Stimulated activated effector memory CD8-positive, alpha-beta T cell treated with anti-CD3 and anti-CD28 coated beads, Interleukin-12 subunit alpha, Interleukin-12 subunit beta, amount 100 ng/mL, for 72 hours (primary cell): Measurements from ENCODE around the gene COL1A1.

Experiments used
- ATAC-seq: fragments of 150-1000 bp; cut with Tn5 transposase; 2 replicates; pipeline ENCODE4 v1.10.0; 2021
- DNase-seq, 2 donors: peaks; one replicate each; pipeline ENCODE4 v3.0.0; 2021 to 2022; ENCODE audit warnings: low spot score in 2 of 2
- H3K27ac Mint-ChIP-seq: one replicate; pipeline ENCODE4 v1.8.0; 2022; ENCODE audit warnings: mild to moderate bottlenecking, mixed read lengths
- H3K36me3 Mint-ChIP-seq: one replicate; pipeline ENCODE4 v1.8.0; 2022; ENCODE audit warnings: mild to moderate bottlenecking, mixed read lengths
- H3K4me1 Mint-ChIP-seq: one replicate; pipeline ENCODE4 v1.8.0; 2022; ENCODE audit warnings: mixed read lengths
- H3K4me3 Mint-ChIP-seq: one replicate; pipeline ENCODE4 v1.8.0; 2022; ENCODE audit warnings: mild to moderate bottlenecking, mixed read lengths
- H3K9me3 Mint-ChIP-seq: one replicate; pipeline ENCODE4 v1.8.0; 2022; ENCODE audit warnings: mixed read lengths

The COL1A1 gene

DNA sequence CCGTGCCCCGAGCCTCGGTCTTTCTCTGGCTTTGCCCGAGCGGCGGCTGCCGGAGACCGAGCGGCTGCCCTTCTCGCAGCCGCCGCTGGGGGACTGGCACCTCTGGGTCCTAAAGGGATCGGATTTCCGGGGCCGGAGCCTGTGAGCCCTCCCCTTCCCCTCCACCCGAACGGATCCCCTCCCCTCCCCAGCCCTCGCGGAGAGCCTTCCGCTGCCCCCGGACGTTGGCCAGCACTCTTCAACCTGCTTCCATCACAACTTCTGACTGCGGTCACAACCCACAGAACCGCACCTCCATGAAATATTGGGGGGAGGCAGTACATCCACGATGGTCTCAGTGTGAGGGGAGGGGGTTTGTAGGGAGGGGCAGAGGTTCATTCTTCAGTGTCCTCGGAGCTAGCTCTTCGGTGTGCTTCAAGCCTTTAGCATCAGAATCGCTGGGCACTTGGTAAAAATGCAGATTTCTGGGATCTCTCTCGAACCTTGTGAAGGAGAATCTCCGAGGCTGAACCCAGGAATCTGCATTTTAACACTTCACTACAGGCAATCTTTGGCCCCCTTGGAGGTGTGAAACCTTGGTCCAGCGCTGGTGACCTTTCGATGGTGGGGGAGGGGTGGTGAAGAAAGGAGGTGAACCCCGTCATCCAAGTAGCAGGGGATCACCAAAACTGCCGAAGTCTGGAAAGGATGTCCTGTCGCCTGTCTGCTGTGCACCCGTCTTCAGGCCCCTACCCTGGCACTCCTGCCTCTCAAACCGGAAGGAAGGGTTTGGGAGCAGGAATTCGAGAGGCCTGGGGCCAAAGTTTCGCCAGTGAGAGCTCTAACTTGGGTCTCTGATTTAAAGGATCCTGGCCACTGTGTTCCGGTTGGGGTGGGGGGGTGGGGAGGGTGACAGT lies 50.1 kb downstream of the COL1A1 start:
- Mint-ChIP-seq H3K9me3 (no peaks in the 10 kb centered on the region), H3K4me3 (peak overlapping the region; percentile 97), H3K27ac (peak overlapping the region; percentile 88), H3K36me3 (peaks cover 44% of the 10 kb centered on the region), H3K4me1 (peaks cover 30% of the 10 kb centered on the region)
- peak; percentile 79 for ATAC-seq
- peak; percentile 76 to 91 for DNase-seq

DNA sequence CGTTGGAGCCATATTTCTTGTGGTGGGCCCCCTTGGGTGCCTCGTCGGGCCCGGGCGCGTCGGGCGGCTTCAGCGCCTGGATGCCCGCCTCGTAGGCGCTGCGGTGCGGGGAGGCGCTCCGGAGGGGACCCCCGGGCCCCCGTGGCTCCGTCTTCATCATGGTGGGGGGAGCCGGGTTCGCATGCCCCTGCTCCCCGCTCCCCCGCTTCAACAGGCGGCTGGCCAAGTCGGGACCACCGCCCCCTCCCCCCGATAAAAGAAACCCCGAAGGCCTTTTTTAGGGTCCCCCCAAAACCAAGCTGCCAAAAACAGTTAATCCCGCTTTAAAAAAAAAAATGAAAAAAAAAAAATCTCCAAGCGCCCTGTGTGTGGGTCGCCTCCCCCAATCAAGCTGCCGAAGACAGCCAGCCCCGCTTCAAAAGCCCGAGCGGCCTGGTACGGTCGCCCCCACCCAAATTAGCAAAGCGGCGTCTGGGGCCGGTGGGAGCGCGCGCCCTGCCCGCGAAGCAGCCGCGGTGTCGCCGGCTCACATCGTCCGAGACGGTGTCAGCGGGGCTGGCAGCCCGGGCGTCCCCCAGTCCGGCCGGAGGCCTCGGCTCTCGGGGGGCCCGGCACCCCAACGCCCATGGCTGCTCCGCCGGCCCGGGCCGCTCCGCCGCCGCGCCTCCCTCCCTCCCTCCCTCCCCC lies 50.9 kb downstream of the COL1A1 start, which contains the start of gene PPP1R9B:
TSS of gene PPP1R9B (minus strand) at position 324 of the 687 bp plus-strand sequence. CDS start at position 160, 164 bp downstream.
- Mint-ChIP-seq H3K4me3 (peak within 1 kb of the TSS; percentile 97), H3K36me3 (peaks cover 50% of the 10 kb centered on the region), H3K9me3 (no peaks in the 10 kb centered on the region), H3K27ac (peak within 1 kb of the TSS; percentile 96), H3K4me1 (peaks cover 38% of the 10 kb centered on the region)
- ATAC-seq (peak; percentile 8), DNase-seq (no peak)

DNA sequence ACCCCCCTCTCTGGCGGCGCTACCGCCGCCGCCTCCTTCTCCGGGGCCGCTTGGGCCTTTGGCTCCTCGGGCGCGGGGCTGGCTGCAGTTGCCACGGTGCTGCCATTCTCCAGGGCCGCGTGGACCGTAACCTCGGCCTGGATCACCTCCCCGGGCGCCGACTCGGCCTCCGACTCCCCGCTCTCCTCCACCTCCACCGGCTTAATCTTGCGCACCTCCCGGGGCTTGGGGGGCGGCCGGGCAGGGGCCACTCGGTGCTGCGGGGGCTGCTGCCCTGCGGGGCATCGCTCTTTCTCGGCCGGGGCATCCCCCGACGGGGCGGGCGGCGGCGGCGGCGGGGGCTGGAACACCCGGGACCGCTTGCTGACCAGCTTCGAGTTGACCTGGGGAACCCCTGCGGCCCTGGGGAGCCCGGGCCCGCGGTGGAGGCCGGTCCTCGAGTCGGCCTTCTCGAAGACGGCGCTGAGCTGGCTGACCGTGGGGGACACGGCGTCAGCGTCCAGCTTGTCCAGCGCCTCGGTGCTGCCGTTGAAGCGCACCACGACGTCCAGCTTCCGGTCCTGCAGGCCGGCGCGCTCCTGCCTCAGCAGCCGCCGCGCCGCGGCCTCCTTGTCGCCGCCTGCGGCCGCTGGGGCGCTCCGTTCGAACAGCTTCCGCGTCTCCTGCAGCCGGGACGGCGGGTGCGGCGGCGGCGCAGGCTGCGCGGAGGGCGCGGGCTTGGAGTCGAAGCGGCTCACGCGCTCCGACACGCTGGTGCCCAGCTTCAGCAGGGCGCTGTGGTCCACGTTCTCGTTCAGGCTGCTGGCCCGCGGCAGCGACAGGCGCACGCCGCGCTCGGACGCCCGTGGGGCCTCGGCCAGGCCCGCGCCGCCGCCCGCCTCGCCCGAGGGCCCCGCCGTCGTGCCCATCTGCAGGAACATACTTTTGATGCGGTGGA lies 51.7 kb downstream of the COL1A1 start:
- H3K4me1 Mint-ChIP-seq, result peaks cover 41% of the 10 kb centered on the region

DNA sequence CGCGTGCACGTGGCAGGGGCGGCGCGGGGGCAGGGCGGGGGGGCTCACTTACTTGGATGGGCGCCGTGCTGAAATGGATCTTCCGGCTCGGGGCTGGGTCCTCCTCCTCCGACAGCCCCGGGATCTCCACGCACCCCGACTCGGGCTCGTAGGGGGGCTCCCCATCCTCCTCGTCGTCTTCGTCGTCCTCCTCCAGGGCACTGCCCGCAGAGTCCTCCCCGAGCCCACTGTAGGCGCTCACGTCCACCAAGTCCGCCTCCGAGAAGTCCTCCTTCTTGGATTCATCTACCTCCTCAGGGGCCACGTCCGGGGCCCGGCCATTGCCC lies 52.4 kb downstream of the COL1A1 start:
- peaks cover 45% of the 10 kb centered on the region for H3K4me1 Mint-ChIP-seq
- peaks cover 64% of the 10 kb centered on the region for H3K36me3 Mint-ChIP-seq
- no peaks in the 10 kb centered on the region for H3K9me3 Mint-ChIP-seq
- DNase-seq, result no peak
- ATAC-seq, result no peak
- H3K27ac Mint-ChIP-seq, result peak overlapping the region; percentile 96
- H3K4me3 Mint-ChIP-seq, result peak overlapping the region; percentile 97

More for the DNA sequence above, 51.7 kb downstream of the COL1A1 start:
- Mint-ChIP-seq H3K36me3 (peaks cover 58% of the 10 kb centered on the region), H3K9me3 (no peaks in the 10 kb centered on the region), H3K27ac (peak overlapping the region; percentile 96), H3K4me3 (peak overlapping the region; percentile 97)
- ATAC-seq (peak; percentile 2), DNase-seq (peak; percentile 46 to 76)

DNA sequence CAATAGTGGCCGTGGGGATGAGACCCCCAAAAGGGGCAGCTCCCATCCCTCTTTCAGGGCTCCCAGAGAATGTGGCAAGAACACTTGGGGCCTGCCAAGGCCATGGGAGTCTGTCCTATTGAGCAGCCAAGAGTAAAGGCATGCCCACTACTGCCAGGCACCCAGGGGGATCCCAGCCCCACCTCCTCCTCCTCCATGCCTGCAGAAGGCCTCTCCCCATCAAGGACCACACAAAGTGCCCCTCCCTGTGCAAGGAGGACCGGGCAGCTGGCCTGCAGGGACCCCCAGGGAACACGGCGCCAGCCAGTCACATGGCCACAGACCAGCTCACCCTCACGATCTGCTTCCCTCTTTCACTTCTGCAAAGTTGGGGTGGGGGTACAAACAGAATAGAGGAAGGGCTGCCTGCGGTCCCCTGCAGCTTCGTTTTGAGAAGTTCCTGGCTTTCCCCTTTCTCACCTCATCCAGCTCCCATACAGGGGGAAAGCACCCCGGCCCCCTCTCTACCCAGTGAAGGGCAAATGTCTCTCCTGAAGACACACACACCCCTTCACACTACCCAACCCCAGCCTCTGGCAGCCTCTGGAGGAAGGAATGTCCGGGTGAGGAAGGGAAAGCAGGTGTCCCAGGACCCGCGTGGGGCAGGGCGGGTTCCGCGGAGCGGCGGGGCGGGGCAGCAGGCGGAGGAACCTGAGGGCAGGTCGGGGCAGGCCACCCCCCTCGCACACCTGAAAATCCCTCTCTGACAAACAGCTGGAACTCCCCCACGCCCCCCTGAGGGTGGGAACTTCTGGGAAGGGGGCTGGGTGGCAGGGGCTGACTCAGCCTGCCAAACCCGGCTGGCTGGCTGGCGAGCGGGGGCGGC lies 53.0 kb downstream of the COL1A1 start:
- Mint-ChIP-seq H3K4me3 (peak overlapping the region; percentile 97), H3K9me3 (no peaks in the 10 kb centered on the region), H3K36me3 (peaks cover 70% of the 10 kb centered on the region), H3K27ac (peak overlapping the region; percentile 96), H3K4me1 (peaks cover 51% of the 10 kb centered on the region)
- DNase-seq, result peak; percentile 59 to 88
- peak; percentile 35 for ATAC-seq

DNA sequence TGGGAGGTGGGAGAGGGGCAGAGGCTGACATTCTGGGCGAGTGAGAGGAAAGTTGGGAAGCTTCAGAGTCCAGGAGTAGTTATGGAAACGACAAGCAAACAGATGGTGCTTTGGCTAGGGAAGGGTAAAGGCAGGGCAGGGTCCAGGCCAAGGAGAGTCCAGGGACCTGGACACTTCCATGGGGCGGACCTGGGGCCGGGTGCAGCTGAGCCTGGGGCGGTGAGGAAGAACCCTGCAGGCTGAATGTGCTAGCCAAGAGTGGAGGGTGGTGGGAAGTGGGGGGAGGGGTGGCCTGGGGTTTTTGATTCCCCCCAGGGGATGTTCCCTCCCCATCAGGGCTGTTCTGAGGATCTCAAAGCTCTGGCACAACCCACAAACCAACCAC lies 53.6 kb downstream of the COL1A1 start:
- peaks cover 57% of the 10 kb centered on the region for H3K4me1 Mint-ChIP-seq
- DNase-seq, result no peak
- no peak for ATAC-seq
- peak overlapping the region; percentile 97 for H3K4me3 Mint-ChIP-seq
- peak overlapping the region; percentile 96 for H3K27ac Mint-ChIP-seq
- peaks cover 77% of the 10 kb centered on the region for H3K36me3 Mint-ChIP-seq
- H3K9me3 Mint-ChIP-seq, result no peaks in the 10 kb centered on the region

DNA sequence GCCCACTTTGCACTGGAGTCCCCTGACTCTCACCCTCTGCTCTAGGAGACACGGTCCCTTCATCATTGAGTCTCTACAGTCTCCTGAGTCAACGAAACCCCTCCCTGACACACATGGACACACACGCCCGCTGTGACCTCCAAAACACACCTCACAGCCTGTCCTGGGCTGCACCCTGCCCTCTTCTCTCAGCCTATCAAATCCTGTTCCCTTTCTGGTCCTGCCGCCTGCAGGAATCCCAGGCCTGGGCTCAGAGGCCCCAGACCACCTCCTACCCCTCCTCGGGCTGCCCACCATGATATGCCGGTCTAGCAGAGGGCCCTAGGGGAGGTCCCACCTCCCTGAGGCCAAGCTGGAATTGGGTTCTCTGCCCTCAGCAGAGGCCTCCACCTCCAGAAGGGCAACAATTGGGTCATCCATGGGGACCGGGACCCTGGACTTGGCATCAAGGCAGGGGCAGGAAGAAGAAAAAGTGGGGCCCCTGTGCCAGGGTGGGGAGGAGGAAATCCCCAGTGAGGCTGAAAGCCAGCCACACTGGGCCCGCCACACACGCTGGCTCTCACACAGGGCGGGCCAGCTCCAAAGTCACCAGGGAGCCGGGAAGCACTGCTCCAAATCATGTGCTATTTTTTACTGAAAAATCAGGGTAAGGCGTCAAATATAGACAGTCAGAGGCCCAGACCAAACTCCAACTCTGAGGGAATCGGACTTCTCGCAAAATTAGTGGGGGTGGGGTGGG lies 54.3 kb downstream of the COL1A1 start:
- no peak for DNase-seq
- Mint-ChIP-seq H3K9me3 (no peaks in the 10 kb centered on the region), H3K27ac (peak overlapping the region; percentile 96), H3K36me3 (peaks cover 84% of the 10 kb centered on the region), H3K4me1 (peaks cover 60% of the 10 kb centered on the region), H3K4me3 (peak overlapping the region; percentile 97)
- ATAC-seq, result no peak

DNA sequence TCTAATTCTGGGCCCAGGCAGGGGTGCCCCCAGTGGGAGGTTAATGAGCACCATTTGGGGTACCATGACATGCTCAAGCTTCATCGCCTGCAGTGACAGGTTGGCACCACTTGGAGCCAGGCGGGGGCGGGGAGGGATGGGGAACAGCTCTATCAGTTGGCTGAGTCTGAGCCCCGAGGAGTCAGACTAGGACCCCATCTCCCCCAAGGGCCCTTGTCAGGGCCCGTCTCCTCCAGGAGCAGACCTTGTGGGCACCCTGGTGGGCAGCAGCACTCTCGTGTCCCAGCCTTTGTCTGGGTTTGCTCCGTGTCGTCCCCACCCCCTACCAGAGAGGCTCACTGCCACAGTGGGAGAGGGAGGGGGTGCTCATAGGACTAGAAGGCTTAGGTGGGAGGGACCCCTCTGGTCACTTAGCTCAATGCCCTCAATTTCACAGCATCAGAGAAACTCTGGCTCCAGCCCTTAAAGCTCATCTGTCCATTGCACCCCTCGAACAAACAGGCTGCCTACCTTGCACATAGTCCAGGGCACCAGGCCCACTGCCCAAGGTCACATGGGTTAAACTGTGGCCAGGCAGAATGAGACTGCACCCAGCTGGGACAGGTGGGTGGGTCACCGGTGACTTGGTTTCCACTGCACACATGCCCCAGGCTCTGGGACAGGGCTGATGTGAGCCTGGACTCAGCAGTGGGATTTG lies 55.1 kb downstream of the COL1A1 start:
- H3K36me3 Mint-ChIP-seq, result peaks cover 87% of the 10 kb centered on the region
- no peaks in the 10 kb centered on the region for H3K9me3 Mint-ChIP-seq
- peaks cover 64% of the 10 kb centered on the region for H3K4me1 Mint-ChIP-seq
- peak overlapping the region; percentile 96 for H3K27ac Mint-ChIP-seq
- ATAC-seq, result no peak
- H3K4me3 Mint-ChIP-seq, result peak overlapping the region; percentile 97
- DNase-seq, result no peak

DNA sequence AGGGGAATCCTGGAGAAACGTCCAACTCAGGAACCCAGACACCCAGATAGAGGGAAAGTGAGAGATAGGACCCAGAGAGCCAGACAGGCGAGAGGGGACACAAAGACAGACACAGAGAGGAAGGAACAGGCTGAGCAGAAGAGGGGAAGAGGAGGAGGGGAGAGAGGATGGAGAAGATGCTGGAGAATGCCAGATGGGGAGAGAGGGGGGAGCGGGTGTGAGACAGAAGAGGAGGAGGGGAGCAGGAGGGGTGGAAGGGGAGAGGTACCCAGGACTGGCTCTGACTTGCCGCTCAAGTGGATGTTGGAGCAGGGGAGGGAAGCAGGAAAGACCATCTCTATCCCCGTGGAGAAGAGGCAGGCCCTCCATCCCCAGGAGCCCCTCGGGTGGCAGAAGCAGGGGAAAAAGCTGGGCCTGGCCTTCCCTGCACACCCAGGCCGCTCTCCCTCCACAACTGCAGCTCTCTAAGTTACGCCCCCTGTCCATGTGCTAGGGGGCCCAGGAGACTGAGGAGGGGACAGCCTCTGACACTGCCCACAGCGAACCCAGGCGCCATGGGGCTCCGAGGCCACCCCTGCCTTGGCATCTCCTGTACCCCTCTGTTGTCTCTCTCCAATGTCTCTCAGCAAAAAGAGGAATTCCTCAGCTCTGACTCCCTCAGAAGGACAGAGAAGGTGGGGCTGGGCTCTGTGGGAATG lies 55.8 kb downstream of the COL1A1 start:
- H3K4me1 Mint-ChIP-seq, result peaks cover 71% of the 10 kb centered on the region
- DNase-seq (no peak), ATAC-seq (no peak)
- peaks cover 87% of the 10 kb centered on the region for H3K36me3 Mint-ChIP-seq
- peak overlapping the region; percentile 96 for H3K27ac Mint-ChIP-seq
- H3K9me3 Mint-ChIP-seq, result no peaks in the 10 kb centered on the region
- H3K4me3 Mint-ChIP-seq, result peak overlapping the region; percentile 97

DNA sequence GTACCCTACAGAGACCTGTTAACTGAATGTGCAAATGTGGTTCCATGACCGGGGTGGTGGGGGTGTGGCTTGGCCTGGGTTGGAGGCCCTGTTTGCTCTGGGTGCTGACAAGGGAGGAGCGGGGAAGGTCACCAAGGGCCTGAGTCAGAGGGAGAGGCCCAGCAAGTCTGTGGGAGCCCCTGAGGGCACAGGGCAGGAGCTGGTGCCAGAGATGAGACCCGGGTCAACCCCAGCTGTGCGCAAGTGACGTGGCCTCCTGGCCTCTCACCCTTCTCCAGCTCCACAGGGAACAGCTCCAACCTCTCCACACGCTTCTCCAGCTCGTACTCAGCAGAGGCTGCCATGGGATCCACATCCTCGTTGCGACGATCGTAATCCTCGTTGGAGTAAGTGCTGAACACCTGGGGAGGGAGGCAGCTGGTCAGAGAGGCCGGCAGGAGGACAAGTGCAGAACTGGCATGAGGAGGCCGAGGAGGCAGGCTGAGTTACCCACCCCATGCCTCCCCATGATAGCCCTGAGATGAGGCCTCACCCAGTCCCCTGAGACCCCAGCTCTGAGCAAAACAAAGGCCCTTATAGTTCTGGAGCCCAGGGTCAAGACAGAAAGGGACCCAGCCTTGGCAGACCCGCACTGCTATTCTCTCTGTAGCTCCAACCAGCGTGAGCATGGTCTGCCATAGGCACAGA lies 56.4 kb downstream of the COL1A1 start:
- Mint-ChIP-seq H3K4me1 (peaks cover 78% of the 10 kb centered on the region), H3K27ac (peak overlapping the region; percentile 96), H3K36me3 (peaks cover 92% of the 10 kb centered on the region), H3K9me3 (no peaks in the 10 kb centered on the region), H3K4me3 (peak overlapping the region; percentile 97)
- peak; percentile 45 for ATAC-seq
- no peak for DNase-seq

DNA sequence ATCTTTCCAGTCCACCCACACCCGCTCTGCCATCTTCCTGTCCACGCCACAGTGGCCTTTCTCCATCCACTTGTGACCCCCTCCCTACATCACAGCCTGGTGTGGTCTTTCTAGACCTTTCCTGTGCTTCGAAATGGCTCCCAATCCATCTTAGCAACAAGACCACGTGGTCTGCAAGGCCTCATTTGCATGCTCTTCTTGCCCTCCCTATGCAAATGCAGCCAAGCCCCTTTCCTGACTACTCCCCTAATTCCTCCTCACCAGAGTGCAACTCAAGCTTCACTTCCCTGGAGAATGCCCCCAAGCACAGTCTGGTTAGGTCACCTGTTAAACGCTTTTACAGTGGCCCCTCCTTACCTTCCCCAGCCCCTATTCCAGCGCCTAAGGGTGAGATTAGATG lies 57.1 kb downstream of the COL1A1 start:
- Mint-ChIP-seq H3K36me3 (peaks cover 97% of the 10 kb centered on the region), H3K27ac (peak overlapping the region; percentile 96), H3K4me1 (peaks cover 85% of the 10 kb centered on the region), H3K9me3 (no peaks in the 10 kb centered on the region), H3K4me3 (peak overlapping the region; percentile 97)
- no peak for ATAC-seq
- DNase-seq, result no peak

DNA sequence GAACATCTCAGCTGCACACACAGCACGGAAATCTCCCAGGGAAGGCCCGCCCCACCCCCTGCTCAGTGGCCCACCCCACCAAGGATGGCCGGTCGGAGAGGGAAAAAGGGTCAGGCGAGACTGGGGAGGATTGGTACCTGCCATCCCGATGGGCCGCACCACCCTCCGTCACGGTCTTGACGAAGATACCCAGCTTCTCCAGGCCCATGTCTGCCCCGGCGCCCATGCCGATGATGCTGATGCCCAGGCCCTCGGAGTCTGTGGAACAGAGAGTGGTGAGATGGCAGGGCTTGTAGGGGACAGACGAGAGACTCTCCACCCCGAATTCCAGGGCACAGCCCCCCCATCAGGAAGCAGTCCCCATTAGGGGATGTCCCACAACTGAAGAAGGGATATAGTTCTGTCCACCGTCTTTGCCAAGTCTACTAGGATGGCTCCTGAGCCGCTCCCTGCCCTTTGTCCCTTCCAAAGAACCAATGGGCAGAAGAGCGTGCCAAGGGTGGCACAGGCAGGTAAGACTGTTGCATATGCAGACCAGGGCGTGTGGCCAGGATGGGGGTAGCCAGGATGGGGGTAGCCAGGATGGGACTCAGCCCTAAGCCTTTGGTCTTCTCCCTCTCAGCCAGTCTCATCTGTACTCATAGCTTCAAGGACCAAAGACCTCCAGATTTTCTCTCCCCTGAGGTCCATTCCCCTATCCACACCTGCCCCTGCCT lies 57.8 kb downstream of the COL1A1 start:
- no peak overlapping the region for H3K4me3 Mint-ChIP-seq
- peaks cover 97% of the 10 kb centered on the region for H3K36me3 Mint-ChIP-seq
- ATAC-seq, result no peak
- no peak for DNase-seq
- H3K4me1 Mint-ChIP-seq, result peaks cover 85% of the 10 kb centered on the region
- H3K27ac Mint-ChIP-seq, result peak overlapping the region; percentile 96
- no peaks in the 10 kb centered on the region for H3K9me3 Mint-ChIP-seq
